ENCODE results near the gene TAF11. TPM values are rescaled to one million over a fixed set of nuclear protein-coding genes. Genes with fewer than 3 reads are reported as not detected.

TAF11 gene
- total and polyA plus RNA-seq, 2 donors (not counting 3 experiments of a cell fraction or from before 2014, with no cell fraction given), result 30.7 to 37.1 TPM

DNA sequence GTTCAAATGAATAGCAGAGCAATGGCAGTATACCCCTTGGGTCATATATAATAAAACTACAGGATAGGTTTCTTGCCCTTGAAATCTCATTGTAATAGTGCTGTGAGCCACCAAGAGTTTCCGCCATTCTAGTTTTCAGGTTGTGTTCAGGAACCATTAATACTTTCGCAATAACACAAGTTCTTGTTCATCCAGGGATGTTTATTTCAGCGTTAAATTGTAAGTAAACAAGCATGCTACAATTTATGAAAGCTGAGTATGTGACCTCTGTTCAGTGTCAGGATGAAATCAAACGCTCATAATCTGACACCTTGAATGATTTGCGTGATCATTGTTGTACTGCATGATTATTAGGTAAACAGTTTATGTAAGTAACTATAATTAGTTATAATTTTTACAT is 24.0 kb upstream of the TAF11 start:
- FAIRE-seq, result no peak
- Histone ChIP-seq H2AFZ (ENCODE audit: low read depth, low read length) (no peak overlapping the region), H3K4me1 (ENCODE audit: control insufficient read depth, extremely low read depth, insufficient read depth, low read length) (peaks cover 20% of the 10 kb centered on the region), H3K4me3 (replicated peaks in 1 of 3; ENCODE audit: insufficient read depth in 1 of 3, low read depth in 1 of 3, low read length in 3 of 3) (no peak overlapping the region), H3K79me2 (ENCODE audit: control insufficient read depth, insufficient read depth, low read length) (peaks cover 5% of the 10 kb centered on the region), H3K9ac (replicated peaks; ENCODE audit: extremely low read depth, insufficient read depth, low read length) (no peak overlapping the region), H3K4me2 (ENCODE audit: insufficient read depth, low read length) (no peak overlapping the region), H3K27ac (ENCODE audit: insufficient read depth, low read depth, low read length) (no peak overlapping the region), H3K9me1 (replicated peaks; ENCODE audit: control insufficient read depth, extremely low read depth, insufficient read depth, low read length) (no peaks in the 10 kb centered on the region), H3K9me3 (replicated peaks; ENCODE audit: control insufficient read depth, insufficient read depth, low read length) (no peaks in the 10 kb centered on the region), H3K36me3 (ENCODE audit: control insufficient read depth in 2 of 2, extremely low read depth in 1 of 2, insufficient read depth in 2 of 2, low read length in 2 of 2) (no peaks in the 10 kb centered on the region), H4K20me1 (replicated peaks; ENCODE audit: control insufficient read depth, extremely low read depth, insufficient read depth, low read length) (no peaks in the 10 kb centered on the region), H3K27me3 (ENCODE audit: control insufficient read depth in 2 of 2, insufficient read depth in 2 of 2, low read length in 2 of 2) (no peaks in the 10 kb centered on the region)
- POLR2A ChIA-PET, result no interaction called here
- dilution Hi-C loops (cut with MboI; ENCODE audit: extremely low pct_ligation_motif_present, low sequenced_read_pairs), result no loop called here
- intact Hi-C loops (cut with micrococcal nuclease), result no loop called here
- CTCF ChIA-PET, result no interaction called here
- TF ChIP-seq GATA2 (IDR thresholded peaks at IDR 0.05; ENCODE audit: insufficient read depth, insufficient read length, low read depth, low read length) (no peak), EZH2 (IDR thresholded peaks at IDR 0.05; ENCODE audit: borderline replicate concordance, low read depth, low read length, severe bottlenecking) (no peak), JUN (IDR thresholded peaks at IDR 0.05; ENCODE audit: borderline replicate concordance, insufficient read depth, insufficient read length, low read depth) (no peak), FOS (IDR thresholded peaks at IDR 0.05; ENCODE audit: borderline replicate concordance, insufficient read depth, low read length) (no peak), POLR2A (IDR thresholded peaks at IDR 0.05; ENCODE audit: low read depth, low read length) (no peak), POLR2AphosphoS5 (IDR thresholded peaks at IDR 0.05; ENCODE audit: insufficient read depth, low read depth, low read length) (no peak)
- TF ChIP-seq, protein P1, sequence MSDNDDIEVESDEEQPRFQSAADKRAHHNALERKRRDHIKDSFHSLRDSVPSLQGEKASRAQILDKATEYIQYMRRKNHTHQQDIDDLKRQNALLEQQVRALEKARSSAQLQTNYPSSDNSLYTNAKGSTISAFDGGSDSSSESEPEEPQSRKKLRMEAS (IDR thresholded peaks at IDR 0.05; ENCODE audit: insufficient read depth, insufficient read length), result no peak
- TF ChIP-seq, protein P2, sequence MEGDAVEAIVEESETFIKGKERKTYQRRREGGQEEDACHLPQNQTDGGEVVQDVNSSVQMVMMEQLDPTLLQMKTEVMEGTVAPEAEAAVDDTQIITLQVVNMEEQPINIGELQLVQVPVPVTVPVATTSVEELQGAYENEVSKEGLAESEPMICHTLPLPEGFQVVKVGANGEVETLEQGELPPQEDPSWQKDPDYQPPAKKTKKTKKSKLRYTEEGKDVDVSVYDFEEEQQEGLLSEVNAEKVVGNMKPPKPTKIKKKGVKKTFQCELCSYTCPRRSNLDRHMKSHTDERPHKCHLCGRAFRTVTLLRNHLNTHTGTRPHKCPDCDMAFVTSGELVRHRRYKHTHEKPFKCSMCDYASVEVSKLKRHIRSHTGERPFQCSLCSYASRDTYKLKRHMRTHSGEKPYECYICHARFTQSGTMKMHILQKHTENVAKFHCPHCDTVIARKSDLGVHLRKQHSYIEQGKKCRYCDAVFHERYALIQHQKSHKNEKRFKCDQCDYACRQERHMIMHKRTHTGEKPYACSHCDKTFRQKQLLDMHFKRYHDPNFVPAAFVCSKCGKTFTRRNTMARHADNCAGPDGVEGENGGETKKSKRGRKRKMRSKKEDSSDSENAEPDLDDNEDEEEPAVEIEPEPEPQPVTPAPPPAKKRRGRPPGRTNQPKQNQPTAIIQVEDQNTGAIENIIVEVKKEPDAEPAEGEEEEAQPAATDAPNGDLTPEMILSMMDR (IDR thresholded peaks at IDR 0.05; ENCODE audit: extremely low read depth in 1 of 2, insufficient read depth in 1 of 2, low read depth in 1 of 2, low read length in 2 of 2), result no peak
- DNase-seq (ENCODE audit: low read depth, low spot score), result no peak
- BruUV-seq (replicated peaks), result no TSS peak

All from endothelial cell of umbilical vein (primary cell).